ENCODE measurements around the gene SHC2.

SHC2 gene

DNA sequence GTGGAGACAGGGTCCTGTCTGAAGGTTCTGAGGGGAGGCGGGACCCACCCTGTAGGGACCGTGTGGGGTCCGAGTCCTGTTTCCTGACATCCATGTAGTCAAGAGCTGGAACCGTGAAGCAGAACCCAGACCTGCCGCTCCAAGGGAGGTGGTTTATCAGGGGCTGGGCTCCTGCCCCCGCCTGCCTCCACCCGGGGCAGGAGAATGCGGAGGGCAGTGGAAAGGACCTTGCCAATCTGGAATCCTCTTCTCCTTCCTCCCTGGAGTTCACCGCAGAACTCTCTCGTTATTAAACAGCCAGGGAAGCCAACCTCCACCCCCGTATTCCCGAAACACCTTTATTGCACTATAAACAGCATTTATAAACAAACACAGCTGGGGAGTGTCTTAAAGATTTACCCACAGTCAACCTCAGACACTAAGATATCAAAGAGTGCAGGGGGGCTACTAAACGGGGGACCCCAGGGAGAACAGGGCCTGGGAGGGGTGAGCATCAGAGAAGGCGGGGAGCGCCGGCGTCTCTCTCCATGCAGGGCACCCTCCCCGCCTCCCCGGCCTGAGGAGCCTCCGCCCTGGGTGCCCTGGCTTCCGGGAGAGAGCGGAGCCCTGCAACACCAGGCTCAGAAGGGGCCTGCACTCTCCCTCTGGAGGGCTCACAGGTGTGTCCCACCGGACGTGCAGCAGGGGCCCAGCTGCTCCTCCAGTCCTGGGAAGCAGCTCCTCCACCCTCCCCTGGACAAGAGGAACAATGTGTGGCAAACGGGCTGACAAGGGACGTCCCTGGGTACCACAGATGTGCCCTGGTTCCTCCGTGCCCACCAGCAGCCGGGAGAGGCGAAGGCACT, 55.5 kb downstream of the SHC2 start:
- TF ChIP-seq, protein P1, sequence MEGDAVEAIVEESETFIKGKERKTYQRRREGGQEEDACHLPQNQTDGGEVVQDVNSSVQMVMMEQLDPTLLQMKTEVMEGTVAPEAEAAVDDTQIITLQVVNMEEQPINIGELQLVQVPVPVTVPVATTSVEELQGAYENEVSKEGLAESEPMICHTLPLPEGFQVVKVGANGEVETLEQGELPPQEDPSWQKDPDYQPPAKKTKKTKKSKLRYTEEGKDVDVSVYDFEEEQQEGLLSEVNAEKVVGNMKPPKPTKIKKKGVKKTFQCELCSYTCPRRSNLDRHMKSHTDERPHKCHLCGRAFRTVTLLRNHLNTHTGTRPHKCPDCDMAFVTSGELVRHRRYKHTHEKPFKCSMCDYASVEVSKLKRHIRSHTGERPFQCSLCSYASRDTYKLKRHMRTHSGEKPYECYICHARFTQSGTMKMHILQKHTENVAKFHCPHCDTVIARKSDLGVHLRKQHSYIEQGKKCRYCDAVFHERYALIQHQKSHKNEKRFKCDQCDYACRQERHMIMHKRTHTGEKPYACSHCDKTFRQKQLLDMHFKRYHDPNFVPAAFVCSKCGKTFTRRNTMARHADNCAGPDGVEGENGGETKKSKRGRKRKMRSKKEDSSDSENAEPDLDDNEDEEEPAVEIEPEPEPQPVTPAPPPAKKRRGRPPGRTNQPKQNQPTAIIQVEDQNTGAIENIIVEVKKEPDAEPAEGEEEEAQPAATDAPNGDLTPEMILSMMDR (IDR thresholded peaks at IDR 0.05; ENCODE audit: unreplicated experiment in 3 of 3): no peak
- Mint-ChIP-seq H3K36me3 (ENCODE audit: low read depth) (no peaks in the 10 kb centered on the region), H3K9me3 (no peaks in the 10 kb centered on the region), H3K4me1 (peaks cover 10% of the 10 kb centered on the region), H3K27ac (peak overlapping the region in 2 of 3 experiments; percentile 69 to 71), H3K4me3 (peak overlapping the region; percentile 39 to 52 (median 41)), H3K27me3 (ENCODE audit: low read depth) (peaks cover 13% of the 10 kb centered on the region)

- Mint-ChIP-seq H3K4me3 (peak overlapping the region in 1 of 3 experiments; percentile 29), H3K27ac (peak overlapping the region in 2 of 3 experiments; percentile 55 to 59)
- TF ChIP-seq, protein P1 (IDR thresholded peaks at IDR 0.05; ENCODE audit: unreplicated experiment in 3 of 3): no peak
These were observed 57.4 kb downstream of the SHC2 start for GRCh38 chr19:403221-404027.

DNA sequence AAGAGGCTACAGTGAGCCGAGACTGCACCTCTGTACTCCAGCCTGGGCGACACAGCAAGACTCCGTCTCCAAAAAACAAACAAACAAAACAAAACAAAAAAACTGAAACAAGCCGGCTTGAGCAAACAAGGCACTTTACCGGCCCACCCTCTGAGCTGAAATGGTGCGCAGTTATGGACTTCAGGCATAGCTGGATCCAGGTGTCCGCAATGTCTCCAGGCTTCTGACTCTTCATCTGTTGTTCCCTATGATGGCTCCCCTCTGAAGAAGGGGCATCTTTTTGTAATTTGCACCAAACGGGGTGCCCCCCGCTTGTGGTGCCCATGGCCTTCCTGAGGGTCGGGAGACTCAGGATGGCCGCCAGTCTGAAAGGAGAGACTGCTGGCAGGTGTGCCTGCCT, 58.0 kb downstream of the SHC2 start:
- Mint-ChIP-seq H3K4me1 (peaks cover 4% of the 10 kb centered on the region), H3K36me3 (ENCODE audit: low read depth) (no peaks in the 10 kb centered on the region), H3K27me3 (ENCODE audit: low read depth) (peaks cover 13% of the 10 kb centered on the region), H3K27ac (peak overlapping the region in 2 of 3 experiments; percentile 55 to 59), H3K9me3 (no peaks in the 10 kb centered on the region), H3K4me3 (peak overlapping the region in 1 of 3 experiments; percentile 15)
- TF ChIP-seq, protein P1 (IDR thresholded peaks at IDR 0.05; ENCODE audit: unreplicated experiment in 3 of 3): no peak

More at GRCh38 chr19:403221-404027, 57.4 kb downstream of the SHC2 start:
- Mint-ChIP-seq H3K4me1 (peaks cover 4% of the 10 kb centered on the region), H3K36me3 (ENCODE audit: low read depth) (no peaks in the 10 kb centered on the region), H3K9me3 (no peaks in the 10 kb centered on the region), H3K27me3 (ENCODE audit: low read depth) (peaks cover 8% of the 10 kb centered on the region)

GRCh38 chr19:401866-402511, 58.8 kb downstream of the SHC2 start:
- Mint-ChIP-seq H3K27ac (peak overlapping the region in 1 of 3 experiments; percentile 28), H3K36me3 (ENCODE audit: low read depth) (no peaks in the 10 kb centered on the region), H3K4me3 (peak overlapping the region in 2 of 3 experiments; percentile 34 to 54), H3K27me3 (ENCODE audit: low read depth) (peaks cover 16% of the 10 kb centered on the region), H3K9me3 (peaks cover 2% of the 10 kb centered on the region), H3K4me1 (peaks cover 4% of the 10 kb centered on the region)
- TF ChIP-seq, protein P1 (IDR thresholded peaks at IDR 0.05; ENCODE audit: unreplicated experiment in 3 of 3): no peak

DNA sequence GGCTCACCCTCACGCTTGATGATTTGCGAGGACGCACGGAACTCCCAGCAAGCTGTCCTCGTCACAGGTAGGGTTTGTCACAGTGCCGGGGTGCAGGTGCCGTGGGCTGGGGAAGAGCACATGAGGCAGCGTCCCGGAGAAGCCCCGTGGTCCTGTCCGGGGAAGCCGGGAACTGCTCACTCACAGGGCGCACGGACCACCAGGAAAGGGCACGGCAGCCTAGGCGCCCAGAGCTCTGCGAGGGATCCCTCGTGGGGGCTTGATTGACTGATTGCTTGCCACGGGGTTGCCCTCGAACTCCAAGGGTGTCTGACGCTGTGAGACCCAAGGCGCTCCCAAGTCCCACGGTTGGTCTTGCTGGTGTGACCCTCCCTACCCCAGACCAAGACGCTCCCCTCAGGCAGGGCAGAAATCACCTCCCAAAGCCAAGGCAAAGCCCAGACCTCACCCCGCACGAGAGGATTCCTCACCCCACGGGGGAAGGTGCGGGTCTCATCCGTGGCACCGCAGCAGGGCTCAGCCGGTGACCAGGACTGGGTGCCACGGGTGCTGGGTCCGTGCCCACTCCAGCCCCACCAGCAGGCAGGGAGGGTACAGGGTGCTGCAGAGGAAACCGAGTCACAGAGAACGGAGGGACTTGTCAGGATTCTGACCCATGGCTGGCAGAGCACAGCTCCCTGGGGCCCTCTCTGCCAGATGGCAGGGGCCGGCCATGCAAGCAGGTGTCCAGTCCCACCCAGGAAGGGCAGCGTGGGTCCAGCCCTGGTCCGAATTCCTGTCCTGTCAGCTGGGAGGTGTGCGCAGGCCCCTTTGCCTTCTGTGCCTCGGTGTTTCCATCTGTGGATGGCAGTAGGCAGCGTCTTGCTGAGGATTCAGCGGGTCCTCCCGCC, 59.6 kb downstream of the SHC2 start:
- TF ChIP-seq, protein P1 (IDR thresholded peaks at IDR 0.05; ENCODE audit: unreplicated experiment in 3 of 3): no peak
- Mint-ChIP-seq H3K27me3 (ENCODE audit: low read depth) (peaks cover 16% of the 10 kb centered on the region), H3K27ac (no peak overlapping the region), H3K4me1 (peaks cover 4% of the 10 kb centered on the region), H3K4me3 (no peak overlapping the region), H3K9me3 (peaks cover 4% of the 10 kb centered on the region), H3K36me3 (ENCODE audit: low read depth) (no peaks in the 10 kb centered on the region)

All from nephron (organoid).